Duodenal mucosa (tissue), 2 donors: ENCODE data around the gene TSC2.

ENCODE experiments used
- H3K27ac ChIP-seq: one replicate; pipeline ENCODE4 v1.7.0; 2013; ENCODE audit warnings: low read depth, low read length
- H3K27me3 ChIP-seq, 2 donors: one replicate each; pipeline ENCODE4 v1.7.0; 2013; ENCODE audit warnings: low read length in 2 of 2, control low read depth in 1 of 2; ENCODE audit not compliant: insufficient read depth in 2 of 2, control insufficient read depth in 1 of 2
- H3K36me3 ChIP-seq, 2 donors: one replicate each; pipeline ENCODE4 v1.7.0; 2013; ENCODE audit warnings: low read length in 2 of 2, control low read depth in 1 of 2; ENCODE audit not compliant: insufficient read depth in 2 of 2, control insufficient read depth in 1 of 2
- H3K4me1 ChIP-seq, 2 donors: one replicate each; pipeline ENCODE4 v1.7.0; 2013; ENCODE audit warnings: low read length in 2 of 2, control low read depth in 1 of 2; ENCODE audit not compliant: insufficient read depth in 2 of 2, control insufficient read depth in 1 of 2
- H3K4me3 ChIP-seq, 2 donors: one replicate each; pipeline ENCODE4 v1.7.0; 2013; ENCODE audit warnings: low read length in 2 of 2, low read depth in 1 of 2
- H3K9ac ChIP-seq, 2 donors: one replicate each; pipeline ENCODE4 v1.7.0; 2013; ENCODE audit warnings: low read length in 2 of 2, low read depth in 1 of 2
- H3K9me3 ChIP-seq, 2 donors: one replicate each; pipeline ENCODE4 v1.7.0; 2013; ENCODE audit warnings: low read length in 2 of 2, control low read depth in 1 of 2; ENCODE audit not compliant: control insufficient read depth in 1 of 2

TSC2 gene

DNA sequence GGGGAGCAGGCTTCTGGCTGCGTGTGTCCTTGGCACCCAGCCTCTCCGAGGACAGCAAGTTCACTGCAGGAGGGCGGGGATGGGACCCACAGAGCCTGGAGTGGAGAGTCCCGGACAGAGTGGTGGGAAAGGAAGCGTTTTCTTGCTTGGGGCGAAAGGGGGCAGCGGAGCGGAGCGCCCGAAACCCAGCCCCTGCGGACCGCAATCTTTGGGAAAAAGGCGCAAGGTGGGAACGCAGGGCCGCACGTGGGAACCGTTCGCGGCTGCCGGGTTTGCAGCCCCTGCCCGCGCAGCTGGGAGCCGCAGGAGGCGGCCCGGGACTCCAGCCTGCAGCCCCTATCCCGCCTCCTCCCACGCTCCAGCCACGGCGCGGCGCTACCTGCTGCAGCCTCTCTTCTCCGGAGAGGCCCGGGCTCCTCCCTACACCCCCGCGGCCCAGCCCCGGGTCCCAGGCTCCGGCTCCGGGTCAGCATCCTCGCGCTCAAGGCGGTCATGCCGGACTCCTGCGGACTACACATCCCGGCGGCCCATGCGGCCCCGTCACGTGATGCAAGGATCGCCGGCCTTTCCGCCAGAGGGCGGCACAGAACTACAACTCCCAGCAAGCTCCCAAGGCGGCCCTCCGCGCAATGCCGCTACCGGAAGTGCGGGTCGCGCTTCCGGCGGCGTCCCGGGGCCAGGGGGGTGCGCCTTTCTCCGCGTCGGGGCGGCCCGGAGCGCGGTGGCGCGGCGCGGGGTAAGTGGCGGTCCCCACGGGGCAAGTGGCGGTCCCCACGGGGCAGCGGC, at the start of gene TSC2, which contains the start of gene NTHL1:
Gene TSC2 (plus strand): TSS at position 656 of the 786 bp plus-strand sequence. CDS start 631 bp downstream, outside the sequence.
Gene NTHL1 (minus strand): TSS at position 505 of the 786 bp plus-strand sequence. CDS start 11 bp downstream, at position 494.
- Histone ChIP-seq H3K9me3 (no peaks in the 10 kb centered on the region), H3K4me3 (peak within 1 kb of the TSS; percentile 79 to 85), H3K4me1 (peaks cover 22 to 41% of the 10 kb centered on the region in 2 donors), H3K9ac (peak within 1 kb of the TSS; percentile 22 to 71), H3K27ac (peak within 1 kb of the TSS; percentile 17), H3K36me3 (peaks cover 6 to 23% of the 10 kb centered on the region in 2 donors), H3K27me3 (no peaks in the 10 kb centered on the region)

DNA sequence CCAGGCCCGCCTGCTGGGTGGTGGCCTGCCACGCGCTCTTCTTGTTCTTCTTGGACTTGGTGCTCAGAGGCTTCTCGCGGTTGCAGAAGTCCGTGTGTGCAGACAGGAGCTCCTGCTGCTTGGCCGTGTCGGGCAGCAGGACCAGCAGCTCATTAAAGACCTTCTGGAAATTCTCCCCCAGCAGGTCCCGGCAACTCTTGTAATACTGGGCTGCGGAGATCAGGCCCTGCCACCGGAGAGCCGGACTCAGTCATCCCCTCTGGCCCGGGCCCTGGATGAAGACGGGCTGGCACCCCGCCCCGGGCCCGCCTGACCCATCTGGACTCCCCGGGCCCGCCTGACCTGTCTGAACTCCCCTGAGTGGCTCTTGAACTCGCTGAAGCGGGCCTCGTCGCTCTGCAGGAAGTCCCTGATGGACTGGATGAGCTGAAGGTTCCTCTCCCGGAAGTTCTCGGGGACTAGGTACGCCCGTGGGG, 49.4 kb upstream of the TSC2 start:
- Histone ChIP-seq H3K36me3 (peaks cover 22 to 61% of the 10 kb centered on the region in 2 donors), H3K9me3 (no peaks in the 10 kb centered on the region), H3K4me1 (peaks cover 0 to 9% of the 10 kb centered on the region in 2 donors), H3K9ac (no peak overlapping the region), H3K4me3 (no peak overlapping the region), H3K27ac (peak overlapping the region; percentile 10), H3K27me3 (no peaks in the 10 kb centered on the region)

DNA sequence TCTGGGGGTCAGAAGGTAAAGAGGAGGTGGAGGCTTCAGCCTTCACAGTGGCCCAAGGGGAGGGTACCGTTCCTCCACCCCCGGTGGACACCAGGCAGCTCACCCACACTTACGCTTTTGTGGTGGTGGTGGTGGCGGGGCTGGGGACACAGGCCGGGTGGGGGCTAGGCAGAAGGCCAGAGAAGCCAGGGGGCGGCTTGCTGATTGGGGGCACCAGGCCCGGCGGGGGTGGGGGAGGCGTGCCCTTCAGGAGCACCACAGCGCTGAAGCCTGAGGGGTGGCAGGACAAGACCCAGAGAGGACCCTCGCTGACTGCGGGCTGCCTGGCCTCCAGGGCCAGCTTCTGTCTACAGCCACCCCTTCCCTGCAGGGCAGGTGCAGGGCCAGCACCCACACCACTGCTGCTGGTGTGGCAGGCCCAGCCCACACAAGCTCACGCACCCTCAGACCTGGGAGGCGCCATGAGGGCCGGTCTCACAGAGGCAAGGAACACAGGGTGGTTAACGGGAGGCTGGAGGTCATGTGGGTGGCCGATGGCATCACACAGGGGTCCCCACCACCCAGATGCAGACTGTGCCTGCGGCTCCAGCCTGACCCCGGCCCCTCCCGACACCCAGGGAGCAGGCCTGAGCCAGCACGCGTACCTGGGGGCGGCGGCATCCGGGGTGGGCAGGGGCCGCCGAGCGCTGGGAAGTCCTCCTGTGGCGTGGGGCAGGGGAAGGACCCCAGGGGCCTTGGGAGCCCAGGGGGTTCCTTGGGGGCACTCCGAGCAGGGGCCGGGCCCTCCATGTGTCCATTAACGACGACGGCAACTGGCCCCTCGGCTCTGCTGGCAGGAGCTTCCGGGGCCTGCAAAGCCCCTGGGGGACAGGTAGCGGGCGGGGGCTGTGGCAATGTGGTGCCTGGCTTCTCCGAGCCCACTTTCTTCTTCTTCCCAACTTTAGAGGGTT, 48.7 kb upstream of the TSC2 start:
- H3K27ac ChIP-seq, result peak overlapping the region; percentile 10
- H3K9ac ChIP-seq, result no peak overlapping the region
- H3K27me3 ChIP-seq, result no peaks in the 10 kb centered on the region
- H3K4me1 ChIP-seq, result peaks cover 2 to 13% of the 10 kb centered on the region in 2 donors
- peaks cover 22 to 64% of the 10 kb centered on the region in 2 donors for H3K36me3 ChIP-seq
- H3K9me3 ChIP-seq, result no peaks in the 10 kb centered on the region
- no peak overlapping the region for H3K4me3 ChIP-seq

- H3K4me1 ChIP-seq, result peaks cover 6 to 21% of the 10 kb centered on the region in 2 donors
- H3K27ac ChIP-seq, result no peak overlapping the region
- no peaks in the 10 kb centered on the region for H3K27me3 ChIP-seq
- no peaks in the 10 kb centered on the region for H3K9me3 ChIP-seq
- H3K9ac ChIP-seq, result no peak overlapping the region
- no peak overlapping the region for H3K4me3 ChIP-seq
- peaks cover 22 to 64% of the 10 kb centered on the region in 2 donors for H3K36me3 ChIP-seq
Observed at GRCh38 chr16:1999866-2000514, 47.8 kb upstream of the TSC2 start.

DNA sequence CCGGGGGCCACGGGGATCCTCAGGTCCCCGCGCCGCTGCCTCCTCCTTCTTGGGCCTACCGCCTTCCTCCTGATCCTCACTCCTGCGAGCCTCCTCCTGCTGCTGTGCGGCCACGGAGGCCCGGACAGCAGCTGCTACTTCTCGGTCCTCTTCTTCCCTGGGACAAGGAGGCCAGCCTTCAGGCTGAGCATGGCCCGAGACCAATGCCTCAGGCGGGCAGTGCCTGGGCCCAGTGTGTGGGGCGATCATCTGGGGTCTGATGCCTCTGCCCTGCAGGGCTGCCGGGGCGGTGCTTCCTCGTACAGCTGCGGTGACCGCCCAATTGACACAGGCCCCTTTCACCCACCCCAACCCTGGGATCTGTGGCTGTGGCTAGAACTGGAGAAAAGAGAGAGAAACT, 46.8 kb upstream of the TSC2 start:
- H3K4me3 ChIP-seq, result no peak overlapping the region
- H3K27ac ChIP-seq, result no peak overlapping the region
- no peak overlapping the region for H3K9ac ChIP-seq
- no peaks in the 10 kb centered on the region for H3K27me3 ChIP-seq
- peaks cover 6 to 25% of the 10 kb centered on the region in 2 donors for H3K4me1 ChIP-seq
- H3K9me3 ChIP-seq, result no peaks in the 10 kb centered on the region
- H3K36me3 ChIP-seq, result peaks cover 22 to 64% of the 10 kb centered on the region in 2 donors

- H3K9me3 ChIP-seq, result no peaks in the 10 kb centered on the region
- peaks cover 22 to 63% of the 10 kb centered on the region in 2 donors for H3K36me3 ChIP-seq
Observed at GRCh38 chr16:2001456-2002355, 46.1 kb upstream of the TSC2 start.

GRCh38 chr16:2002406-2003230, 45.2 kb upstream of the TSC2 start:
- Histone ChIP-seq H3K36me3 (peaks cover 22 to 58% of the 10 kb centered on the region in 2 donors), H3K9me3 (no peaks in the 10 kb centered on the region), H3K27ac (no peak overlapping the region), H3K4me1 (peaks cover 14 to 25% of the 10 kb centered on the region in 2 donors), H3K27me3 (no peaks in the 10 kb centered on the region), H3K4me3 (no peak overlapping the region), H3K9ac (no peak overlapping the region)

More at GRCh38 chr16:2001456-2002355, 46.1 kb upstream of the TSC2 start:
- H3K4me3 ChIP-seq, result no peak overlapping the region
- no peak overlapping the region for H3K27ac ChIP-seq
- H3K9ac ChIP-seq, result no peak overlapping the region
- no peaks in the 10 kb centered on the region for H3K27me3 ChIP-seq
- H3K4me1 ChIP-seq, result peaks cover 6 to 25% of the 10 kb centered on the region in 2 donors

GRCh38 chr16:2003231-2003826, 44.5 kb upstream of the TSC2 start:
- no peaks in the 10 kb centered on the region for H3K27me3 ChIP-seq
- H3K9ac ChIP-seq, result no peak overlapping the region
- H3K27ac ChIP-seq, result no peak overlapping the region
- H3K4me1 ChIP-seq, result peaks cover 21 to 29% of the 10 kb centered on the region in 2 donors
- H3K4me3 ChIP-seq, result no peak overlapping the region
- peaks cover 16 to 54% of the 10 kb centered on the region in 2 donors for H3K36me3 ChIP-seq
- no peaks in the 10 kb centered on the region for H3K9me3 ChIP-seq
